Suprapubic skin (tissue), 4 donors: ENCODE data around the gene ZDHHC11B. TPM values are rescaled to one million over a fixed set of nuclear protein-coding genes. Genes with fewer than 3 reads are reported as not detected.
"Not testable (repeated sequence)": the region's sequence is repeated elsewhere in the genome, so short reads cannot be mapped to it uniquely, and the experiment has no call there.

ENCODE experiments used
- DNase-seq, 2 donors: peaks; one replicate each; pipeline ENCODE4 v3.0.0-alpha.2; 2019; ENCODE audit warnings: low spot score in 2 of 2
- H3K27ac ChIP-seq: fragments of 200-600 bp; sonication (generic); one replicate; pipeline ENCODE4 v1.5.1; 2019
- H3K27me3 ChIP-seq: fragments of 200-600 bp; sonication (generic); one replicate; pipeline ENCODE4 v1.5.1; 2019
- H3K36me3 ChIP-seq: fragments of 200-600 bp; sonication (generic); one replicate; pipeline ENCODE4 v1.5.1; 2019
- H3K4me1 ChIP-seq: fragments of 200-600 bp; sonication (generic); one replicate; pipeline ENCODE4 v1.5.1; 2019
- H3K4me3 ChIP-seq: fragments of 200-600 bp; sonication (generic); one replicate; pipeline ENCODE4 v1.5.1; 2019; ENCODE audit warnings: mild to moderate bottlenecking
- H3K9me3 ChIP-seq: fragments of 200-600 bp; sonication (generic); one replicate; pipeline ENCODE4 v1.5.1; 2019
- POLR2A ChIP-seq, 2 donors: fragments of 450-650 bp; IDR thresholded peaks; one replicate each; pipeline ENCODE4 v1.6.1; 2017; ENCODE audit warnings: antibody characterized with exemption in 2 of 2, mild to moderate bottlenecking in 2 of 2, moderate library complexity in 2 of 2
- WGBS: methylation state at CpG from one replicate; pipeline ENCODE4 v1.1.5; 2018; 5-methylcytosine and 5-hydroxymethylcytosine counted together
- total RNA-seq, 4 donors: library from RNA; depleted of rRNA; stranded (reverse); fragments of >200 nt; gene quantifications; one replicate each; pipeline ENCODE4 v1.1.0, GENCODE V29; 2016

The ZDHHC11B gene
- total RNA-seq, 4 donors from 2014 or later: 9.3 to 35.2 (median 19.4) TPM

GRCh38 chr5:708848-709517 lies 75.5 kb downstream of the ZDHHC11B start:
- not testable (repeated sequence) for H3K4me1 ChIP-seq, DNase-seq, H3K27ac ChIP-seq, H3K36me3 ChIP-seq, H3K27me3 ChIP-seq, H3K9me3 ChIP-seq, H3K4me3 ChIP-seq
- 100% methylated on average over 2 of the region's 3 CpGs for WGBS

GRCh38 chr5:708374-708773 lies 76.2 kb downstream of the ZDHHC11B start:
- H3K4me3 ChIP-seq, H3K36me3 ChIP-seq, H3K27ac ChIP-seq, DNase-seq, H3K27me3 ChIP-seq, H3K9me3 ChIP-seq, H3K4me1 ChIP-seq: not testable (repeated sequence)
- 97% methylated on average over 4 of the region's 4 CpGs for whole genome bisulfite sequencing

GRCh38 chr5:706127-706526 lies 78.4 kb downstream of the ZDHHC11B start:
- not testable (repeated sequence) for H3K4me1 ChIP-seq, H3K4me3 ChIP-seq, DNase-seq, H3K27ac ChIP-seq, H3K27me3 ChIP-seq, H3K36me3 ChIP-seq, H3K9me3 ChIP-seq
- WGBS: 86% methylated on average over 7 of the region's 7 CpGs

GRCh38 chr5:696753-697702 lies 87.5 kb downstream of the ZDHHC11B start:
- not testable (repeated sequence) for H3K27ac ChIP-seq
- 86% methylated on average over 14 of the region's 21 CpGs for WGBS

GRCh38 chr5:696191-696590 lies 88.3 kb downstream of the ZDHHC11B start:
- not testable (repeated sequence) for H3K9me3 ChIP-seq, H3K36me3 ChIP-seq, H3K27ac ChIP-seq, DNase-seq, H3K27me3 ChIP-seq, H3K4me3 ChIP-seq
- peaks cover 11% of the 10 kb centered on the region for H3K4me1 ChIP-seq
- WGBS: 100% methylated on average over 2 of the region's 8 CpGs

More at GRCh38 chr5:696753-697702, 87.5 kb downstream of the ZDHHC11B start:
- H3K4me3 ChIP-seq, DNase-seq, H3K9me3 ChIP-seq, H3K27me3 ChIP-seq, H3K36me3 ChIP-seq: not testable (repeated sequence)
- H3K4me1 ChIP-seq: peaks cover 11% of the 10 kb centered on the region

GRCh38 chr5:695475-695874 lies 89.1 kb downstream of the ZDHHC11B start:
- not testable (repeated sequence) for H3K27me3 ChIP-seq, H3K4me3 ChIP-seq, H3K9me3 ChIP-seq, H3K27ac ChIP-seq, DNase-seq, H3K36me3 ChIP-seq
- no CpG with 5 or more reads among the region's 13 CpGs for WGBS
- H3K4me1 ChIP-seq: peaks cover 11% of the 10 kb centered on the region

GRCh38 chr5:694042-694431 lies 90.5 kb downstream of the ZDHHC11B start:
- Histone ChIP-seq H3K4me3 (peak overlapping the region; percentile 65), H3K4me1 (peaks cover 11% of the 10 kb centered on the region)
- DNase-seq: peak in 1 of 2 donors; percentile 61
- H3K36me3 ChIP-seq, H3K27me3 ChIP-seq, H3K27ac ChIP-seq, H3K9me3 ChIP-seq: not testable (repeated sequence)
- no CpG with 5 or more reads among the region's 22 CpGs for WGBS

- H3K27ac ChIP-seq: not testable (repeated sequence)
These were observed 91.1 kb downstream of the ZDHHC11B start, which contains the start of gene TPPP for GRCh38 chr5:693271-694041. Gene TPPP (minus strand): TSS chr5:693352. CDS start chr5:678060, 15,292 bp downstream.

GRCh38 chr5:692529-693041 lies 91.9 kb downstream of the ZDHHC11B start:
- DNase-seq: peak in 1 of 2 donors; percentile 71
- Histone ChIP-seq H3K4me1 (peaks cover 11% of the 10 kb centered on the region), H3K4me3 (peak overlapping the region; percentile 65)
- not testable (repeated sequence) for H3K9me3 ChIP-seq, H3K27ac ChIP-seq, H3K27me3 ChIP-seq, H3K36me3 ChIP-seq
- WGBS: 0% methylated on average over 14 of the region's 41 CpGs

More at GRCh38 chr5:693271-694041, 91.1 kb downstream of the ZDHHC11B start, which contains the start of gene TPPP:
- peak in 1 of 2 donors; percentile 23 for TF ChIP-seq POLR2A (IDR thresholded peaks at IDR 0.05)
- not testable (repeated sequence) for H3K27me3 ChIP-seq, H3K36me3 ChIP-seq, H3K9me3 ChIP-seq
- DNase-seq: peak; percentile 84 to 92
- H3K4me3 ChIP-seq: peak within 1 kb of the TSS; percentile 65
- WGBS: no CpG with 5 or more reads among the region's 109 CpGs
- H3K4me1 ChIP-seq: peaks cover 11% of the 10 kb centered on the region
